ENCODE results near the gene YJEFN3. TPM values are rescaled to one million over a fixed set of nuclear protein-coding genes. Genes with fewer than 3 reads are reported as not detected.
A peak's percentile ranks its signal among the peaks of the same experiment; 100 is the strongest.

Gene YJEFN3
- total RNA-seq, 4 donors from 2014 or later, result 1.1 to 12.0 (median 1.7) TPM

GRCh38 chr19:19520989-19521388 lies 7.7 kb upstream of the YJEFN3 start:
- WGBS, result 81% methylated on average over 6 of the region's 6 CpGs
- no peak for TF ChIP-seq POLR2AphosphoS5 (IDR thresholded peaks at IDR 0.05)
- TF ChIP-seq EP300 (IDR thresholded peaks at IDR 0.05), result no peak
- TF ChIP-seq POLR2A (IDR thresholded peaks at IDR 0.05), result no peak
- no peak for TF ChIP-seq CTCF (IDR thresholded peaks at IDR 0.05)
- DNase-seq (ENCODE audit: low spot score in 2 of 2), result no peak
- Histone ChIP-seq H3K4me1 (peaks cover 19% of the 10 kb centered on the region), H3K27me3 (no peaks in the 10 kb centered on the region), H3K36me3 (peaks cover 22% of the 10 kb centered on the region), H3K27ac (no peak overlapping the region), H3K9me3 (no peaks in the 10 kb centered on the region), H3K4me3 (no peak overlapping the region)

- H3K36me3 ChIP-seq, result peaks cover 44% of the 10 kb centered on the region
- TF ChIP-seq POLR2AphosphoS5 (IDR thresholded peaks at IDR 0.05), result no peak
- TF ChIP-seq EP300 (IDR thresholded peaks at IDR 0.05), result no peak
- TF ChIP-seq POLR2A (IDR thresholded peaks at IDR 0.05), result no peak
- no peak for TF ChIP-seq CTCF (IDR thresholded peaks at IDR 0.05)
- H3K27me3 ChIP-seq, result no peaks in the 10 kb centered on the region
- no peak for DNase-seq (ENCODE audit: low spot score in 2 of 2)
- no peak overlapping the region for H3K4me3 ChIP-seq
- no peak overlapping the region for H3K27ac ChIP-seq
- peaks cover 2% of the 10 kb centered on the region for H3K4me1 ChIP-seq
- no peaks in the 10 kb centered on the region for H3K9me3 ChIP-seq
- WGBS, result 87% methylated on average over 3 of the region's 3 CpGs
Observed at GRCh38 chr19:19523177-19523576, 5.5 kb upstream of the YJEFN3 start.

- 86% methylated on average over 7 of the region's 7 CpGs for WGBS
- Histone ChIP-seq H3K36me3 (peaks cover 51% of the 10 kb centered on the region), H3K4me3 (no peak overlapping the region), H3K27ac (no peak overlapping the region), H3K27me3 (no peaks in the 10 kb centered on the region), H3K9me3 (no peaks in the 10 kb centered on the region), H3K4me1 (no peaks in the 10 kb centered on the region)
- DNase-seq (ENCODE audit: low spot score in 2 of 2), result no peak
- TF ChIP-seq CTCF (IDR thresholded peaks at IDR 0.05), result no peak
- no peak for TF ChIP-seq POLR2A (IDR thresholded peaks at IDR 0.05)
- no peak for TF ChIP-seq POLR2AphosphoS5 (IDR thresholded peaks at IDR 0.05)
- no peak for TF ChIP-seq EP300 (IDR thresholded peaks at IDR 0.05)
Observed at GRCh38 chr19:19524053-19524452, 4.7 kb upstream of the YJEFN3 start.

- Histone ChIP-seq H3K27ac (no peak overlapping the region), H3K27me3 (no peaks in the 10 kb centered on the region), H3K4me1 (no peaks in the 10 kb centered on the region), H3K36me3 (peaks cover 44% of the 10 kb centered on the region), H3K4me3 (no peak overlapping the region), H3K9me3 (no peaks in the 10 kb centered on the region)
- DNase-seq (ENCODE audit: low spot score in 2 of 2), result peak in 1 of 2 donors; percentile 47
- TF ChIP-seq POLR2A (IDR thresholded peaks at IDR 0.05), result no peak
- 97% methylated on average over 11 of the region's 23 CpGs for WGBS
Observed at GRCh38 chr19:19525611-19526380, 2.9 kb upstream of the YJEFN3 start.

- Histone ChIP-seq H3K4me1 (no peaks in the 10 kb centered on the region), H3K9me3 (no peaks in the 10 kb centered on the region), H3K27me3 (no peaks in the 10 kb centered on the region), H3K36me3 (peaks cover 44% of the 10 kb centered on the region), H3K27ac (no peak overlapping the region), H3K4me3 (no peak overlapping the region)
- TF ChIP-seq CTCF (IDR thresholded peaks at IDR 0.05) (no peak), POLR2A (IDR thresholded peaks at IDR 0.05) (no peak), POLR2AphosphoS5 (IDR thresholded peaks at IDR 0.05) (no peak), EP300 (IDR thresholded peaks at IDR 0.05) (no peak)
- WGBS, result 89% methylated on average over 22 of the region's 28 CpGs
- no peak for DNase-seq (ENCODE audit: low spot score in 2 of 2)
Observed at GRCh38 chr19:19526581-19527370, 1.9 kb upstream of the YJEFN3 start.
